H1 (cell line): ENCODE results near the gene LGALS8. TPM values are rescaled to one million over a fixed set of nuclear protein-coding genes. Genes with fewer than 3 reads are reported as not detected.

Experiments used
- ASH2L ChIP-seq: fragments of 200-600, 300-600 bp; sonication (generic); IDR thresholded peaks from one replicate; pipeline ENCODE4 v1.7.1; 2017; ENCODE audit warnings: low read length
- BACH1 ChIP-seq: IDR thresholded peaks from 2 replicates; pipeline ENCODE4 v1.6.1; 2012; ENCODE audit warnings: low read length, improper control_type of control experiment
- RBBP5 ChIP-seq: IDR thresholded peaks from 2 replicates; pipeline ENCODE4 v1.7.1; 2012; ENCODE audit warnings: low read depth, mild to moderate bottlenecking, inconsistent platforms, low read length, moderate library complexity, borderline replicate concordance
- SIN3A ChIP-seq, 2 experiments: IDR thresholded peaks in 1 of 2; conservative IDR thresholded peaks in 1 of 2; 2 replicates each; pipeline ENCODE4 v1.6.1; 2011 to 2012; ENCODE audit warnings: low read length in 2 of 2, improper control_type of control experiment in 1 of 2, low read depth in 1 of 2, mild to moderate bottlenecking in 1 of 2
- SIX5 ChIP-seq: IDR thresholded peaks from 2 replicates; pipeline ENCODE4 v1.6.1; 2011; ENCODE audit warnings: mild to moderate bottlenecking, low read depth, low read length
- SUZ12 ChIP-seq: fragments of 200-600 bp; sonication (generic); IDR thresholded peaks from 2 replicates; pipeline ENCODE4 v1.6.1; 2012; ENCODE audit warnings: mild to moderate bottlenecking, inconsistent platforms, low read length, moderate library complexity, mixed read lengths
- TEAD4 ChIP-seq: IDR thresholded peaks from 2 replicates; pipeline ENCODE4 v1.6.1; 2012; ENCODE audit warnings: low read depth, low read length, inconsistent platforms, mixed read lengths
- YY1 ChIP-seq: IDR thresholded peaks from 2 replicates; pipeline ENCODE4 v1.6.1; 2011; ENCODE audit warnings: low read depth, mild to moderate bottlenecking, low read length
- polyA plus RNA-seq, 7 experiments: library from polyadenylated mRNA; depleted of rRNA in 3 of 7; stranded (reverse) in 5 of 7; unstranded in 2 of 7; fragments of >200 nt in 5 of 7; fragments of 200-250 nt in 2 of 7; gene quantifications; 1 replicate in 5 of 7; 2 replicates in 1 of 7; 4 replicates in 1 of 7; pipeline versions ENCODE4 v1.2.1 to v1.2.3, GENCODE V29; 2011 to 2013; ENCODE audit warnings: missing spikeins in 2 of 7, mixed read lengths in 2 of 7
- total RNA-seq: library from RNA; stranded (reverse); fragmentation: NEBNext Ultra II Directional; extraction: Animal tissue kit (Norgen Biotek cat#: 25700); gene quantifications from 2 replicates; pipeline ENCODE4 v1.2.1, GENCODE V29; 2021
- TF ChIP-seq, protein P1 (sequence below): fragments of 300-600 bp; sonication (generic); IDR thresholded peaks from 2 replicates; pipeline ENCODE4 v1.7.1; 2012; ENCODE audit warnings: low read length, moderate library complexity, mild to moderate bottlenecking, inconsistent platforms; ENCODE audit not compliant: insufficient replicate concordance

Gene LGALS8
- total and polyA plus RNA-seq, 2 of the 8 experiments (the other 6 are each of a cell fraction or from before 2014, with no cell fraction given), result 7.2 to 11.6 TPM

DNA sequence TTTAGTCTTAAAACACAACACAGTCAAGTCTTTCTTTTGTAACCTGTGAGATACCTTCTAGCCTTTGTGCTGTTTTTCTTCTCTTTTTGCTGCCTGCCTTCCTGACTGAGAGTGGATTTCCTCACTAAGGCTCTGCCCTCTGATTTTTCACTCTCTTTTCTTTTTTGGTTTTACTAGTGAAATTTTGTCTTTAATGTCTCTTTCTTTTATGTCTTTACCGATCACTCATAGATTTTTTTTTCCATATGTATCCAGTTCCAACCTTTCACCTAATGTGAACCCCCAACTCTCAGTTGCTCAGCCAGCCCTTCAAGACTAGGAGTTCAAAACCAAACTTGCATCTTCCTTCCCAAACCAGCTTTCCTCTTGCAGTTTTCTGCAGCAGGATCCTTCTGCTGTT lies 6.5 kb downstream of the LGALS8 start (continued):
- TF ChIP-seq, protein P1, sequence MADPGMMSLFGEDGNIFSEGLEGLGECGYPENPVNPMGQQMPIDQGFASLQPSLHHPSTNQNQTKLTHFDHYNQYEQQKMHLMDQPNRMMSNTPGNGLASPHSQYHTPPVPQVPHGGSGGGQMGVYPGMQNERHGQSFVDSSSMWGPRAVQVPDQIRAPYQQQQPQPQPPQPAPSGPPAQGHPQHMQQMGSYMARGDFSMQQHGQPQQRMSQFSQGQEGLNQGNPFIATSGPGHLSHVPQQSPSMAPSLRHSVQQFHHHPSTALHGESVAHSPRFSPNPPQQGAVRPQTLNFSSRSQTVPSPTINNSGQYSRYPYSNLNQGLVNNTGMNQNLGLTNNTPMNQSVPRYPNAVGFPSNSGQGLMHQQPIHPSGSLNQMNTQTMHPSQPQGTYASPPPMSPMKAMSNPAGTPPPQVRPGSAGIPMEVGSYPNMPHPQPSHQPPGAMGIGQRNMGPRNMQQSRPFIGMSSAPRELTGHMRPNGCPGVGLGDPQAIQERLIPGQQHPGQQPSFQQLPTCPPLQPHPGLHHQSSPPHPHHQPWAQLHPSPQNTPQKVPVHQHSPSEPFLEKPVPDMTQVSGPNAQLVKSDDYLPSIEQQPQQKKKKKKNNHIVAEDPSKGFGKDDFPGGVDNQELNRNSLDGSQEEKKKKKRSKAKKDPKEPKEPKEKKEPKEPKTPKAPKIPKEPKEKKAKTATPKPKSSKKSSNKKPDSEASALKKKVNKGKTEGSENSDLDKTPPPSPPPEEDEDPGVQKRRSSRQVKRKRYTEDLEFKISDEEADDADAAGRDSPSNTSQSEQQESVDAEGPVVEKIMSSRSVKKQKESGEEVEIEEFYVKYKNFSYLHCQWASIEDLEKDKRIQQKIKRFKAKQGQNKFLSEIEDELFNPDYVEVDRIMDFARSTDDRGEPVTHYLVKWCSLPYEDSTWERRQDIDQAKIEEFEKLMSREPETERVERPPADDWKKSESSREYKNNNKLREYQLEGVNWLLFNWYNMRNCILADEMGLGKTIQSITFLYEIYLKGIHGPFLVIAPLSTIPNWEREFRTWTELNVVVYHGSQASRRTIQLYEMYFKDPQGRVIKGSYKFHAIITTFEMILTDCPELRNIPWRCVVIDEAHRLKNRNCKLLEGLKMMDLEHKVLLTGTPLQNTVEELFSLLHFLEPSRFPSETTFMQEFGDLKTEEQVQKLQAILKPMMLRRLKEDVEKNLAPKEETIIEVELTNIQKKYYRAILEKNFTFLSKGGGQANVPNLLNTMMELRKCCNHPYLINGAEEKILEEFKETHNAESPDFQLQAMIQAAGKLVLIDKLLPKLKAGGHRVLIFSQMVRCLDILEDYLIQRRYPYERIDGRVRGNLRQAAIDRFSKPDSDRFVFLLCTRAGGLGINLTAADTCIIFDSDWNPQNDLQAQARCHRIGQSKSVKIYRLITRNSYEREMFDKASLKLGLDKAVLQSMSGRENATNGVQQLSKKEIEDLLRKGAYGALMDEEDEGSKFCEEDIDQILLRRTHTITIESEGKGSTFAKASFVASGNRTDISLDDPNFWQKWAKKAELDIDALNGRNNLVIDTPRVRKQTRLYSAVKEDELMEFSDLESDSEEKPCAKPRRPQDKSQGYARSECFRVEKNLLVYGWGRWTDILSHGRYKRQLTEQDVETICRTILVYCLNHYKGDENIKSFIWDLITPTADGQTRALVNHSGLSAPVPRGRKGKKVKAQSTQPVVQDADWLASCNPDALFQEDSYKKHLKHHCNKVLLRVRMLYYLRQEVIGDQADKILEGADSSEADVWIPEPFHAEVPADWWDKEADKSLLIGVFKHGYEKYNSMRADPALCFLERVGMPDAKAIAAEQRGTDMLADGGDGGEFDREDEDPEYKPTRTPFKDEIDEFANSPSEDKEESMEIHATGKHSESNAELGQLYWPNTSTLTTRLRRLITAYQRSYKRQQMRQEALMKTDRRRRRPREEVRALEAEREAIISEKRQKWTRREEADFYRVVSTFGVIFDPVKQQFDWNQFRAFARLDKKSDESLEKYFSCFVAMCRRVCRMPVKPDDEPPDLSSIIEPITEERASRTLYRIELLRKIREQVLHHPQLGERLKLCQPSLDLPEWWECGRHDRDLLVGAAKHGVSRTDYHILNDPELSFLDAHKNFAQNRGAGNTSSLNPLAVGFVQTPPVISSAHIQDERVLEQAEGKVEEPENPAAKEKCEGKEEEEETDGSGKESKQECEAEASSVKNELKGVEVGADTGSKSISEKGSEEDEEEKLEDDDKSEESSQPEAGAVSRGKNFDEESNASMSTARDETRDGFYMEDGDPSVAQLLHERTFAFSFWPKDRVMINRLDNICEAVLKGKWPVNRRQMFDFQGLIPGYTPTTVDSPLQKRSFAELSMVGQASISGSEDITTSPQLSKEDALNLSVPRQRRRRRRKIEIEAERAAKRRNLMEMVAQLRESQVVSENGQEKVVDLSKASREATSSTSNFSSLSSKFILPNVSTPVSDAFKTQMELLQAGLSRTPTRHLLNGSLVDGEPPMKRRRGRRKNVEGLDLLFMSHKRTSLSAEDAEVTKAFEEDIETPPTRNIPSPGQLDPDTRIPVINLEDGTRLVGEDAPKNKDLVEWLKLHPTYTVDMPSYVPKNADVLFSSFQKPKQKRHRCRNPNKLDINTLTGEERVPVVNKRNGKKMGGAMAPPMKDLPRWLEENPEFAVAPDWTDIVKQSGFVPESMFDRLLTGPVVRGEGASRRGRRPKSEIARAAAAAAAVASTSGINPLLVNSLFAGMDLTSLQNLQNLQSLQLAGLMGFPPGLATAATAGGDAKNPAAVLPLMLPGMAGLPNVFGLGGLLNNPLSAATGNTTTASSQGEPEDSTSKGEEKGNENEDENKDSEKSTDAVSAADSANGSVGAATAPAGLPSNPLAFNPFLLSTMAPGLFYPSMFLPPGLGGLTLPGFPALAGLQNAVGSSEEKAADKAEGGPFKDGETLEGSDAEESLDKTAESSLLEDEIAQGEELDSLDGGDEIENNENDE, result no peak
- TF ChIP-seq RBBP5 (no peak), BACH1 (no peak), SIN3A (conservative IDR thresholded peaks at IDR 0.05 in 1 of 2, IDR thresholded peaks at IDR 0.05 in 1 of 2; ENCODE audit: low read depth in 1 of 2, low read length in 2 of 2) (no peak), YY1 (no peak), SUZ12 (no peak), ASH2L (no peak), SIX5 (no peak), TEAD4 (no peak)
